ENCODE measurements around the gene TNN. TPM values are rescaled to one million over a fixed set of nuclear protein-coding genes. Genes with fewer than 3 reads are reported as not detected.
"Not testable (repeated sequence)": the region's sequence is repeated elsewhere in the genome, so short reads cannot be mapped to it uniquely, and the experiment has no call there.

The TNN gene, protein sequence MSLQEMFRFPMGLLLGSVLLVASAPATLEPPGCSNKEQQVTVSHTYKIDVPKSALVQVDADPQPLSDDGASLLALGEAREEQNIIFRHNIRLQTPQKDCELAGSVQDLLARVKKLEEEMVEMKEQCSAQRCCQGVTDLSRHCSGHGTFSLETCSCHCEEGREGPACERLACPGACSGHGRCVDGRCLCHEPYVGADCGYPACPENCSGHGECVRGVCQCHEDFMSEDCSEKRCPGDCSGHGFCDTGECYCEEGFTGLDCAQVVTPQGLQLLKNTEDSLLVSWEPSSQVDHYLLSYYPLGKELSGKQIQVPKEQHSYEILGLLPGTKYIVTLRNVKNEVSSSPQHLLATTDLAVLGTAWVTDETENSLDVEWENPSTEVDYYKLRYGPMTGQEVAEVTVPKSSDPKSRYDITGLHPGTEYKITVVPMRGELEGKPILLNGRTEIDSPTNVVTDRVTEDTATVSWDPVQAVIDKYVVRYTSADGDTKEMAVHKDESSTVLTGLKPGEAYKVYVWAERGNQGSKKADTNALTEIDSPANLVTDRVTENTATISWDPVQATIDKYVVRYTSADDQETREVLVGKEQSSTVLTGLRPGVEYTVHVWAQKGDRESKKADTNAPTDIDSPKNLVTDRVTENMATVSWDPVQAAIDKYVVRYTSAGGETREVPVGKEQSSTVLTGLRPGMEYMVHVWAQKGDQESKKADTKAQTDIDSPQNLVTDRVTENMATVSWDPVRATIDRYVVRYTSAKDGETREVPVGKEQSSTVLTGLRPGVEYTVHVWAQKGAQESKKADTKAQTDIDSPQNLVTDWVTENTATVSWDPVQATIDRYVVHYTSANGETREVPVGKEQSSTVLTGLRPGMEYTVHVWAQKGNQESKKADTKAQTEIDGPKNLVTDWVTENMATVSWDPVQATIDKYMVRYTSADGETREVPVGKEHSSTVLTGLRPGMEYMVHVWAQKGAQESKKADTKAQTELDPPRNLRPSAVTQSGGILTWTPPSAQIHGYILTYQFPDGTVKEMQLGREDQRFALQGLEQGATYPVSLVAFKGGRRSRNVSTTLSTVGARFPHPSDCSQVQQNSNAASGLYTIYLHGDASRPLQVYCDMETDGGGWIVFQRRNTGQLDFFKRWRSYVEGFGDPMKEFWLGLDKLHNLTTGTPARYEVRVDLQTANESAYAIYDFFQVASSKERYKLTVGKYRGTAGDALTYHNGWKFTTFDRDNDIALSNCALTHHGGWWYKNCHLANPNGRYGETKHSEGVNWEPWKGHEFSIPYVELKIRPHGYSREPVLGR (N-terminal part only)
- not detected for total RNA-seq
- not detected for total RNA-seq (2013)

DNA sequence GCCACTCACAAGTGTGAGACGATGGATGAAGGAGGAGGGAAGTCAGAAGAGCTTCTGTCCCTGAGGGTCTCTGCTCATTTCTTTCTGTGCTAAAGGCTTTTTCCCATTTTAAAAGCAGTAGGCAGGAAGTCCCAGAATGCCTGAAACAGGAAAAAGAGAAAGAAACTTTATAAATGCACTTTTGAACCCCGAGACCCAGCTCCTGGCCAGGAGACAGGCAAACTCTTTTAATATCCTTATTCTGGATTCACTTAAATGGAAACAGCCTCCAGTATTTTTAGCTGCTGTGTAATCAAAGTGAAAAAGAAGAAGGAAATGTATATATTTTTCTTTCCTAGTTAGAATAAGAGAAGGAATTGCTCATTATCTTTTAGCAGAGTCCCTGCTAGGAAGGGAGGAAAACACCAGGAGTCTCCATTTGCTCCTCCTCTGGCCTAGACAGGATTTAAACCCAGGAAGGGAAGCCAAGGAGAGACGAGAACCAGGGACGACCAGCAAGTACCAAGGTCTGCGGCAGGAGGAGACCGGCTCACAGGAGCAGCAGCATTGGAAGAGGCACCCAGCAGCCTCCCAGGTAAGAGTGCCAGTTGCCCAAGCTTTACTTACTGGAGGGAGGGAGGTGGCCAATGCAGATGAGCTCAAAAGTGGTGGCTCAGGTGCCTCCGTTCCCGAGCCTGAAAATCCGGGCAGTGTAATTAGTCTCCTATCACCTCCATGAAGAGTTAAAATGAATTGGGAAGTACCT, at the start of gene TNN:
Gene TNN, plus strand, starts transcription at position 472 of the 745 bp plus-strand sequence. CDS start 9,586 bp downstream, outside the sequence.
- H3K9me3 ChIP-seq (ENCODE audit: control insufficient read depth, insufficient read depth, low read length): no peaks in the 10 kb centered on the region
- Mint-ChIP-seq H3K36me3 (no peaks in the 10 kb centered on the region), H3K4me1 (peaks cover 8% of the 10 kb centered on the region in 2 donors), H3K27ac (no peak within 1 kb of the TSS), H3K9me3 (no peaks in the 10 kb centered on the region), H3K27me3 (ENCODE audit: low read depth in 2 of 2) (peaks cover 21% of the 10 kb centered on the region in 2 donors), H3K4me3 (no peak within 1 kb of the TSS)
- H3K4me1 ChIP-seq (ENCODE audit: control insufficient read depth, insufficient read depth, low read length): peaks cover 5% of the 10 kb centered on the region
- intact Hi-C loops (cut with micrococcal nuclease): no loop called here
- DNase-seq: no peak
- 91% methylated on average over 8 of the region's 9 CpGs for WGBS (ENCODE audit: insufficient coverage)
- no peaks in the 10 kb centered on the region for H3K27me3 ChIP-seq (ENCODE audit: control insufficient read depth, insufficient read depth, low read length)
- TF ChIP-seq, protein P1, sequence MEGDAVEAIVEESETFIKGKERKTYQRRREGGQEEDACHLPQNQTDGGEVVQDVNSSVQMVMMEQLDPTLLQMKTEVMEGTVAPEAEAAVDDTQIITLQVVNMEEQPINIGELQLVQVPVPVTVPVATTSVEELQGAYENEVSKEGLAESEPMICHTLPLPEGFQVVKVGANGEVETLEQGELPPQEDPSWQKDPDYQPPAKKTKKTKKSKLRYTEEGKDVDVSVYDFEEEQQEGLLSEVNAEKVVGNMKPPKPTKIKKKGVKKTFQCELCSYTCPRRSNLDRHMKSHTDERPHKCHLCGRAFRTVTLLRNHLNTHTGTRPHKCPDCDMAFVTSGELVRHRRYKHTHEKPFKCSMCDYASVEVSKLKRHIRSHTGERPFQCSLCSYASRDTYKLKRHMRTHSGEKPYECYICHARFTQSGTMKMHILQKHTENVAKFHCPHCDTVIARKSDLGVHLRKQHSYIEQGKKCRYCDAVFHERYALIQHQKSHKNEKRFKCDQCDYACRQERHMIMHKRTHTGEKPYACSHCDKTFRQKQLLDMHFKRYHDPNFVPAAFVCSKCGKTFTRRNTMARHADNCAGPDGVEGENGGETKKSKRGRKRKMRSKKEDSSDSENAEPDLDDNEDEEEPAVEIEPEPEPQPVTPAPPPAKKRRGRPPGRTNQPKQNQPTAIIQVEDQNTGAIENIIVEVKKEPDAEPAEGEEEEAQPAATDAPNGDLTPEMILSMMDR (IDR thresholded peaks at IDR 0.05): no peak
- no peaks in the 10 kb centered on the region for H3K36me3 ChIP-seq (ENCODE audit: control insufficient read depth, insufficient read depth, low read length)
- H3K27ac ChIP-seq (ENCODE audit: low read length): no peak within 1 kb of the TSS
- no peak within 1 kb of the TSS for H3K4me3 ChIP-seq (ENCODE audit: low read length)
- ATAC-seq: no peak

DNA sequence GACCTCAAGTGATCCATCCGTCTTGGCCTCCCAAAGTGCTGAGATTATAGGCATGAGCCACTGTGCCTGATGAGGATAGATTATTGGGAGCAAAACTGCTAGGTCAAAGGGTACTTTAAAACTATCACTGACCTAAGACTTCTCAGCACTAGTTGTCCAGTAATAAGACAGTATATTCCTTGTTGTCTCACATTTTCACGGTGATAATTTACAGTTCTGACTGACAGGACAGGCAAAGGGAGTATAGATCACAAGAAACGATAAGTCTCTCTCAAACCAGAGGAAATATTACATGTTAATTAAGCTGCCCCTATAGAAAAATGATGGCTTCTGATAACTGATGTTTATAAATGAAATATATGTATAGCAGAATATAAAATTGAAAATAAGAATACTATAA, 48.1 kb upstream of the TNN start:
- intact Hi-C loops (cut with micrococcal nuclease): no loop called here
- H3K9me3 ChIP-seq (ENCODE audit: control insufficient read depth, insufficient read depth, low read length): no peaks in the 10 kb centered on the region
- Mint-ChIP-seq H3K4me1 (peaks cover 31 to 39% of the 10 kb centered on the region in 2 donors), H3K27ac (no peak overlapping the region), H3K9me3 (no peaks in the 10 kb centered on the region), H3K27me3 (ENCODE audit: low read depth in 2 of 2) (no peaks in the 10 kb centered on the region), H3K36me3 (no peaks in the 10 kb centered on the region), H3K4me3 (no peak overlapping the region)
- no peak for ATAC-seq
- H3K4me3 ChIP-seq (ENCODE audit: low read length): no peak overlapping the region
- DNase-seq: no peak
- no peaks in the 10 kb centered on the region for H3K27me3 ChIP-seq (ENCODE audit: control insufficient read depth, insufficient read depth, low read length)
- peaks cover 12% of the 10 kb centered on the region for H3K4me1 ChIP-seq (ENCODE audit: control insufficient read depth, insufficient read depth, low read length)
- H3K27ac ChIP-seq (ENCODE audit: low read length): no peak overlapping the region
- TF ChIP-seq, protein P1 (IDR thresholded peaks at IDR 0.05): no peak
- peaks cover 34% of the 10 kb centered on the region for H3K36me3 ChIP-seq (ENCODE audit: control insufficient read depth, insufficient read depth, low read length)
- 100% methylated on average over 2 of the region's 3 CpGs for WGBS (ENCODE audit: insufficient coverage)

DNA sequence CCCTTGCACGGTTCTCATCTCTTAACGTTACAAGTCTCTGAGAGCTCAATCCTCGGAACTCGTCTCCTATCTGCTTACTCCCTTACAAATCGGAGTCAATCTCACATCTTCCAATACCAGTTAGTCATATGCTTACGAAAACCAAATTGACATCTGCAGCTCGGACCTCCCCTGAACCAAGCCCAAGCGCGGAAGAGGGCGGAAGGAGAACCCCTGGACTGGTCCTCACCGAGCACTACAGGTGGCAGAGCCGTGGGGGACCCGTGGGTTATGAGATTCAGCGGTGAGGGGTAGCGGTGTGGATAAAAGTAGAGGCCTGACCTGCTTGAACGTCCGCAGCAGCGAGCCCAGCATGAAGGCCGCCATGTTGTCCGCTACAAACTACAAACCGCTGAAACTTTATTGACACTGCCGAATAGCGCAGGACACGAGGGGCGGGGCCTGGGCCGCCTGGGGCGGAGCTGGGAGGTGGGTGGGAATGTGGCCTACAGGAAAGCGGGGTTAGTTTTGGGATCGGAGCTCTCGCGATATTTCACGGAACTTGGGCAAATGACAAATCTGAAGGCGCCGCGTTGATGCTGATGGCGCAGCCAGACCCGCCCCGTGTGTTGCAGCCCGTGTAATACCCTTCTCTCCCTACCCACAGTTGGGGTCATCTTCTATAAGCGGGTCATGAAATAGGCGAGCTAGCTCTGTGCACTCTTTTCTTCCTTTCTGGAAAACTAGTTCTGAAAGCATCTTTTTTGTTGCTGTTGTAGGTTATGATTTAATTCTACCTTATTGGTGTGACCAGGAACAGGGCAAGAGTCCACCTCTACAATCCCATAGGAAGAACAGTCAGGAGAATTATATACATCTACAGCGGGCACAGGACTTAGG, 44.4 kb upstream of the TNN start, which contains the start of gene MRPS14:
Gene MRPS14, minus strand, starts transcription at position 383 of the 879 bp plus-strand sequence. Its CDS starts 17 bp downstream, at position 366.
- Mint-ChIP-seq H3K36me3 (no peaks in the 10 kb centered on the region), H3K27ac (peak within 1 kb of the TSS; percentile 91 to 94), H3K9me3 (no peaks in the 10 kb centered on the region), H3K4me1 (peaks cover 25 to 27% of the 10 kb centered on the region in 2 donors), H3K4me3 (peak within 1 kb of the TSS; percentile 97), H3K27me3 (ENCODE audit: low read depth in 2 of 2) (no peaks in the 10 kb centered on the region)
- ATAC-seq (peak; percentile 91 to 98 (median 94)), DNase-seq (peak; percentile 95 to 99)
- WGBS (ENCODE audit: insufficient coverage): 3% methylated on average over 42 of the region's 42 CpGs
- no peaks in the 10 kb centered on the region for H3K9me3 ChIP-seq (ENCODE audit: control insufficient read depth, insufficient read depth, low read length)
- peaks cover 2% of the 10 kb centered on the region for H3K36me3 ChIP-seq (ENCODE audit: control insufficient read depth, insufficient read depth, low read length)
- H3K4me3 ChIP-seq (ENCODE audit: low read length): peak within 1 kb of the TSS; percentile 82
- TF ChIP-seq, protein P1 (IDR thresholded peaks at IDR 0.05): no peak
- no peaks in the 10 kb centered on the region for H3K27me3 ChIP-seq (ENCODE audit: control insufficient read depth, insufficient read depth, low read length)
- peak within 1 kb of the TSS; percentile 88 for H3K27ac ChIP-seq (ENCODE audit: low read length)
- H3K4me1 ChIP-seq (ENCODE audit: control insufficient read depth, insufficient read depth, low read length): peaks cover 12% of the 10 kb centered on the region
- intact Hi-C loops (cut with micrococcal nuclease): loop anchor here (1.0 kb wide), 1 partner anchor 24 kb away; the partner anchor contains the start of gene CACYBP

DNA sequence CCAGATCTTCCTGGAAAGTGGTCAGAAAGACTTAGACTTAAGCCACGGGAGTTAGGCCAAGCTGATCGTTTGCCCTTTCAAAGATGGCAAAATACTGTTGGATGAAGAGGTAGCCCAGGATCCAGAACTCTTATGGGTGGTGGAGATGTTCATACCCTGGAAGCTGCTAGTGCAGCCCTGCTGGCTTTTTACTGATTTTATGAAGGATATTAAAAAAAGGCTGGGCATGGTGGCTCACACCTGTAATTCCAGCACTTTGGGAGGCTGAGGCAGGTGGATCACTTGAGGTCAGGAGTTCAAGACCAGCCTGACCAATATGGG, 43.8 kb upstream of the TNN start:
- not testable (repeated sequence) for ATAC-seq; H3K36me3 Mint-ChIP-seq; H3K9me3 Mint-ChIP-seq; H3K27me3 Mint-ChIP-seq (ENCODE audit: low read depth in 2 of 2); H3K9me3 ChIP-seq (ENCODE audit: control insufficient read depth, insufficient read depth, low read length); H3K36me3 ChIP-seq (ENCODE audit: control insufficient read depth, insufficient read depth, low read length); H3K27me3 ChIP-seq (ENCODE audit: control insufficient read depth, insufficient read depth, low read length); DNase-seq
- Histone ChIP-seq H3K4me3 (ENCODE audit: low read length) (peak overlapping the region; percentile 82), H3K4me1 (ENCODE audit: control insufficient read depth, insufficient read depth, low read length) (peaks cover 12% of the 10 kb centered on the region), H3K27ac (ENCODE audit: low read length) (peak overlapping the region; percentile 88)
- WGBS (ENCODE audit: insufficient coverage): 91% methylated on average over 2 of the region's 2 CpGs
- Mint-ChIP-seq H3K4me3 (peak overlapping the region; percentile 97), H3K27ac (peak overlapping the region; percentile 91 to 94), H3K4me1 (peaks cover 25 to 27% of the 10 kb centered on the region in 2 donors)
- intact Hi-C loops (cut with micrococcal nuclease): loop anchor here (1.0 kb wide), 1 partner anchor 25 kb away; the partner anchor contains the start of gene CACYBP

All from natural killer cell (primary cell).